ENCODE results near the gene FRAS1.

Gene FRAS1

GRCh38 chr4:78372355-78372988, 315.3 kb downstream of the FRAS1 start:
- no peak for DNase-seq (ENCODE audit: low spot score)

GRCh38 chr4:78377555-78377954, 320.4 kb downstream of the FRAS1 start:
- DNase-seq (ENCODE audit: low spot score), result no peak

GRCh38 chr4:78379040-78379439, 321.9 kb downstream of the FRAS1 start:
- no peak for DNase-seq (ENCODE audit: low spot score)

GRCh38 chr4:78379991-78380729, 323.0 kb downstream of the FRAS1 start:
- no peak for DNase-seq (ENCODE audit: low spot score)

- DNase-seq (ENCODE audit: low spot score), result no peak
Measured at GRCh38 chr4:78386679-78387078, 329.6 kb downstream of the FRAS1 start.

- no peak for DNase-seq (ENCODE audit: low spot score)
Measured at GRCh38 chr4:78395642-78396041, 338.5 kb downstream of the FRAS1 start.

GRCh38 chr4:78396613-78397291, 339.6 kb downstream of the FRAS1 start:
- no peak for DNase-seq (ENCODE audit: low spot score)

- DNase-seq (ENCODE audit: low spot score), result no peak
Measured at GRCh38 chr4:78397292-78397630, 340.1 kb downstream of the FRAS1 start.

- no peak for DNase-seq (ENCODE audit: low spot score)
Measured at GRCh38 chr4:78409612-78410202, 352.6 kb downstream of the FRAS1 start.

- DNase-seq (ENCODE audit: low spot score), result no peak
Measured at GRCh38 chr4:78410225-78410624, 353.1 kb downstream of the FRAS1 start.

GRCh38 chr4:78410676-78411075, 353.6 kb downstream of the FRAS1 start:
- no peak for DNase-seq (ENCODE audit: low spot score)

GRCh38 chr4:78414116-78414515, 357.0 kb downstream of the FRAS1 start:
- no peak for DNase-seq (ENCODE audit: low spot score)

GRCh38 chr4:78417603-78418002, 360.5 kb downstream of the FRAS1 start:
- DNase-seq (ENCODE audit: low spot score), result no peak

GRCh38 chr4:78418406-78418805, 361.3 kb downstream of the FRAS1 start:
- DNase-seq (ENCODE audit: low spot score), result no peak

GRCh38 chr4:78423790-78424189, 366.7 kb downstream of the FRAS1 start:
- DNase-seq (ENCODE audit: low spot score), result no peak

GRCh38 chr4:78424461-78424860, 367.3 kb downstream of the FRAS1 start:
- DNase-seq (ENCODE audit: low spot score), result no peak

- no peak for DNase-seq (ENCODE audit: low spot score)
Measured at GRCh38 chr4:78426972-78427371, 369.8 kb downstream of the FRAS1 start.

- no peak for DNase-seq (ENCODE audit: low spot score)
Measured at GRCh38 chr4:78428996-78429395, 371.9 kb downstream of the FRAS1 start.

- peak; percentile 9 for DNase-seq (ENCODE audit: low spot score)
Measured at GRCh38 chr4:78432896-78433295, 375.8 kb downstream of the FRAS1 start.

GRCh38 chr4:78437608-78438088, 380.5 kb downstream of the FRAS1 start:
- no peak for DNase-seq (ENCODE audit: low spot score)

- no peak for DNase-seq (ENCODE audit: low spot score)
Measured at GRCh38 chr4:78439328-78439727, 382.2 kb downstream of the FRAS1 start.

GRCh38 chr4:78441756-78442155, 384.6 kb downstream of the FRAS1 start:
- no peak for DNase-seq (ENCODE audit: low spot score)

- no peak for DNase-seq (ENCODE audit: low spot score)
Measured at GRCh38 chr4:78446619-78447018, 389.5 kb downstream of the FRAS1 start.

Data from AG08396 (cell line).